WTC11 (cell line): ENCODE measurements around the gene YY1AP1. TPM values are rescaled to one million over a fixed set of nuclear protein-coding genes. Genes with fewer than 3 reads are reported as not detected.

Experiments used
- ATAC-seq: fragments of 200-7000 bp; cut with Tn5 transposase; 2 replicates; pipeline ENCODE4 v1.10.0; 2021; ENCODE audit warnings: mild to moderate bottlenecking, moderate library complexity
- CTCF ChIA-PET: fragments of 300-600 bp; sonication (Branson Sonifier 250); formaldehyde crosslinking; loops from one replicate; lab custom pipeline; 2021; ENCODE audit warnings: antibody characterized with exemption; lab: Charles Lee
- POLR2A ChIA-PET: fragments of 350-600 bp; sonication (Branson Sonifier 250); formaldehyde crosslinking; loops from one replicate; lab custom pipeline; 2021; ENCODE audit warnings: antibody characterized with exemption; lab: Charles Lee
- DNase-seq: peaks from one replicate; pipeline ENCODE4 v3.0.0; 2021; ENCODE audit warnings: low spot score
- H3K27ac Mint-ChIP-seq: 2 replicates; pipeline ENCODE4 v1.8.0; 2021; ENCODE audit warnings: mixed read lengths
- H3K27me3 Mint-ChIP-seq: 2 replicates; pipeline ENCODE4 v1.8.0; 2021; ENCODE audit warnings: low read depth, mild to moderate bottlenecking, moderate library complexity, mixed read lengths
- H3K36me3 Mint-ChIP-seq: 2 replicates; pipeline ENCODE4 v1.8.0; 2021; ENCODE audit warnings: mixed read lengths
- H3K4me1 Mint-ChIP-seq: 2 replicates; pipeline ENCODE4 v1.8.0; 2022; ENCODE audit warnings: mixed read lengths
- H3K4me3 Mint-ChIP-seq: 2 replicates; pipeline ENCODE4 v1.8.0; 2021; ENCODE audit warnings: mild to moderate bottlenecking, moderate library complexity, mixed read lengths
- H3K9me3 Mint-ChIP-seq: 2 replicates; pipeline ENCODE4 v1.8.0; 2021; ENCODE audit warnings: mixed read lengths
- AFF4 ChIP-seq: sonication (generic); formaldehyde crosslinking; IDR thresholded peaks from 2 replicates; pipeline ENCODE4 v1.8.1; 2023; ENCODE audit warnings: mild to moderate bottlenecking, missing genetic modification reagents, borderline replicate concordance
- CREB1 ChIP-seq: sonication (generic); formaldehyde crosslinking; IDR thresholded peaks from 2 replicates; pipeline ENCODE4 v1.8.0; 2023; ENCODE audit warnings: mild to moderate bottlenecking, missing genetic modification reagents
- E2F5 ChIP-seq: sonication (generic); formaldehyde crosslinking; IDR thresholded peaks from 2 replicates; pipeline ENCODE4 v1.8.1; 2022; ENCODE audit warnings: mild to moderate bottlenecking, moderate library complexity, missing genetic modification reagents
- ERG ChIP-seq: fragments of 250-450 bp; sonication (Bioruptor Pico); IDR thresholded peaks from 2 replicates; pipeline ENCODE4 v1.8.0; 2021; ENCODE audit warnings: mild to moderate bottlenecking
- ESRRA ChIP-seq: sonication (generic); formaldehyde crosslinking; IDR thresholded peaks from 2 replicates; pipeline ENCODE4 v1.8.1; 2022; ENCODE audit warnings: mild to moderate bottlenecking, missing genetic modification reagents, borderline replicate concordance
- FOXK1 ChIP-seq: sonication (generic); formaldehyde crosslinking; IDR thresholded peaks from 2 replicates; pipeline ENCODE4 v1.8.0; 2022; ENCODE audit warnings: mild to moderate bottlenecking, moderate library complexity, missing genetic modification reagents
- FOXP1 ChIP-seq: sonication (generic); formaldehyde crosslinking; IDR thresholded peaks from 2 replicates; pipeline ENCODE4 v1.8.0; 2022; ENCODE audit warnings: missing genetic modification reagents, mild to moderate bottlenecking, moderate library complexity, borderline replicate concordance
- HMGA2 ChIP-seq: fragments of 250-450 bp; sonication (Bioruptor Pico); IDR thresholded peaks from 2 replicates; pipeline ENCODE4 v1.4.0; 2021; ENCODE audit warnings: mild to moderate bottlenecking, moderate library complexity
- IRF2 ChIP-seq: sonication (generic); formaldehyde crosslinking; IDR thresholded peaks from 2 replicates; pipeline ENCODE4 v1.8.0; 2022; ENCODE audit warnings: low read depth, missing genetic modification reagents, borderline replicate concordance
- MXD4 ChIP-seq: fragments of 250-450 bp; sonication (Bioruptor Pico); IDR thresholded peaks from 2 replicates; pipeline ENCODE4 v1.8.0; 2021; ENCODE audit warnings: mild to moderate bottlenecking, moderate library complexity, borderline replicate concordance
- NR1H2 ChIP-seq: sonication (generic); formaldehyde crosslinking; IDR thresholded peaks from 2 replicates; pipeline ENCODE4 v1.9.0; 2021; ENCODE audit warnings: mild to moderate bottlenecking, moderate library complexity, missing genetic modification reagents
- PRRX2 ChIP-seq: fragments of 250-450 bp; sonication (Bioruptor Pico); IDR thresholded peaks from 2 replicates; pipeline ENCODE4 v1.8.0; 2021; ENCODE audit warnings: mild to moderate bottlenecking
- RORB ChIP-seq: fragments of 250-450 bp; sonication (Bioruptor Pico); IDR thresholded peaks from 2 replicates; pipeline ENCODE4 v1.9.0; 2021; ENCODE audit warnings: mild to moderate bottlenecking
- STAT6 ChIP-seq: sonication (generic); formaldehyde crosslinking; conservative IDR thresholded peaks from 2 replicates; pipeline ENCODE4 v1.8.1; 2023; ENCODE audit warnings: mild to moderate bottlenecking, low read depth, missing genetic modification reagents, moderate library complexity
- TCF7 ChIP-seq: sonication (generic); formaldehyde crosslinking; IDR thresholded peaks from 2 replicates; pipeline ENCODE4 v1.8.0; 2022; ENCODE audit warnings: mild to moderate bottlenecking, low read depth, missing genetic modification reagents, moderate library complexity
- USF2 ChIP-seq: sonication (generic); formaldehyde crosslinking; IDR thresholded peaks from 2 replicates; pipeline ENCODE4 v1.8.1; 2023; ENCODE audit warnings: mild to moderate bottlenecking, missing genetic modification reagents, moderate library complexity
- ZNF219 ChIP-seq: sonication (generic); formaldehyde crosslinking; IDR thresholded peaks from 2 replicates; pipeline ENCODE4 v1.8.0; 2023; ENCODE audit warnings: missing genetic modification reagents, mild to moderate bottlenecking, borderline replicate concordance
- ZNF263 ChIP-seq: sonication (generic); formaldehyde crosslinking; IDR thresholded peaks from 2 replicates; pipeline ENCODE4 v1.8.1; 2022; ENCODE audit warnings: low read depth, mild to moderate bottlenecking, moderate library complexity, missing genetic modification reagents
- ZNF281 ChIP-seq: sonication (generic); formaldehyde crosslinking; IDR thresholded peaks from 2 replicates; pipeline ENCODE4 v1.8.0; 2023; ENCODE audit warnings: mild to moderate bottlenecking, missing genetic modification reagents
- ZNF425 ChIP-seq: fragments of 250-450 bp; sonication (Bioruptor Pico); conservative IDR thresholded peaks from 2 replicates; pipeline ENCODE4 v1.9.0; 2021; ENCODE audit warnings: mild to moderate bottlenecking
- ZNF671 ChIP-seq: fragments of 250-450 bp; sonication (Bioruptor Pico); IDR thresholded peaks from 2 replicates; pipeline ENCODE4 v1.8.0; 2021; ENCODE audit warnings: mild to moderate bottlenecking
- total RNA-seq: library from RNA; stranded (reverse); gene quantifications from 3 replicates; pipeline ENCODE4 v1.2.3, GENCODE V29; 2021

YY1AP1 gene
- total RNA-seq, 1 experiment from 2014 or later, result 45.0 TPM

- peaks cover 87% of the 10 kb centered on the region for H3K36me3 Mint-ChIP-seq
- no peaks in the 10 kb centered on the region for H3K4me1 Mint-ChIP-seq
- no peak overlapping the region for H3K4me3 Mint-ChIP-seq
- CTCF ChIA-PET, result no interaction called here
- no peaks in the 10 kb centered on the region for H3K27me3 Mint-ChIP-seq
- POLR2A ChIA-PET, result no interaction called here
- DNase-seq (no peak), ATAC-seq (no peak)
- no peak overlapping the region for H3K27ac Mint-ChIP-seq
- H3K9me3 Mint-ChIP-seq, result no peaks in the 10 kb centered on the region
- TF ChIP-seq HMGA2, result no peak
- no peak for TF ChIP-seq ZNF425 (CRISPR knock-in tag)
- TF ChIP-seq ZNF263 (CRISPR knock-in tag), result no peak
- TF ChIP-seq, all 79 proteins: peak for 0
Measured at GRCh38 chr1:155673003-155673402, 15.6 kb downstream of the YY1AP1 start.

GRCh38 chr1:155671750-155672149, 16.8 kb downstream of the YY1AP1 start:
- ChIA-PET POLR2A (interaction anchor here (0.6 kb wide), 1 partner anchor 99 kb away, joined by 3 read pairs; no protein-coding TSS in a partner anchor), CTCF (no interaction called here)
- Mint-ChIP-seq H3K4me3 (no peak overlapping the region), H3K27ac (no peak overlapping the region), H3K9me3 (no peaks in the 10 kb centered on the region), H3K4me1 (no peaks in the 10 kb centered on the region), H3K36me3 (peaks cover 84% of the 10 kb centered on the region), H3K27me3 (no peaks in the 10 kb centered on the region)
- no peak for ATAC-seq
- no peak for DNase-seq
- TF ChIP-seq MXD4, result no peak
- TF ChIP-seq RORB (CRISPR knock-in tag), result no peak
- TF ChIP-seq ZNF281 (CRISPR knock-in tag), result no peak
- no peak for TF ChIP-seq TCF7 (CRISPR knock-in tag)
- TF ChIP-seq CREB1, result no peak
- no peak for TF ChIP-seq ESRRA (CRISPR knock-in tag)
- TF ChIP-seq ZNF219 (CRISPR knock-in tag), result no peak
- no peak for TF ChIP-seq PRRX2 (CRISPR knock-in tag)
- no peak for TF ChIP-seq FOXK1 (CRISPR knock-in tag)
- no peak for TF ChIP-seq ZNF671 (CRISPR knock-in tag)
- TF ChIP-seq ERG (CRISPR knock-in tag), result no peak
- no peak for TF ChIP-seq E2F5 (CRISPR knock-in tag)
- TF ChIP-seq STAT6, result no peak
- no peak for TF ChIP-seq FOXP1
- TF ChIP-seq USF2 (CRISPR knock-in tag), result no peak
- no peak for TF ChIP-seq NR1H2
- TF ChIP-seq ZNF263 (CRISPR knock-in tag), result no peak
- no peak for TF ChIP-seq AFF4 (CRISPR knock-in tag)
- no peak for TF ChIP-seq IRF2 (CRISPR knock-in tag)
